Ovary (tissue), 9 donors: ENCODE measurements around the gene WASL. TPM values are rescaled to one million over a fixed set of nuclear protein-coding genes. Genes with fewer than 3 reads are reported as not detected.

ENCODE experiments used
- DNase-seq, 5 donors: peaks; one replicate each; pipeline ENCODE4 v3.0.0-alpha.2; 2019 to 2020
- H3K27ac ChIP-seq, 2 donors: fragments of 200-600 bp; one replicate each; pipeline versions ENCODE4 v1.5.1 to v1.8.0; 2019 to 2022
- H3K27me3 ChIP-seq: fragments of 200-600 bp; one replicate; pipeline ENCODE4 v1.8.0; 2022
- H3K36me3 ChIP-seq: fragments of 200-600 bp; sonication (generic); one replicate; pipeline ENCODE4 v1.5.1; 2019
- H3K4me1 ChIP-seq: one replicate; pipeline ENCODE4 v1.8.1; 2013; ENCODE audit warnings: mild to moderate bottlenecking, moderate library complexity; ENCODE audit not compliant: insufficient read depth
- H3K4me3 ChIP-seq: fragments of 200-600 bp; sonication (generic); one replicate; pipeline ENCODE4 v1.5.1; 2017
- H3K9me3 ChIP-seq, 2 donors: fragments of 200-600 bp in 1 of 2; sonication (generic) in 1 of 2; one replicate each; pipeline versions ENCODE4 v1.5.1 to v1.8.1; 2013 to 2019; ENCODE audit warnings: mild to moderate bottlenecking in 1 of 2, moderate library complexity in 1 of 2
- EP300 ChIP-seq: sonication (generic); formaldehyde crosslinking; IDR thresholded peaks from one replicate; pipeline ENCODE4 v1.6.1; 2017; ENCODE audit warnings: antibody characterized with exemption
- POLR2A ChIP-seq: fragments of 450-650 bp; IDR thresholded peaks from one replicate; pipeline ENCODE4 v1.6.1; 2017; ENCODE audit warnings: antibody characterized with exemption, mild to moderate bottlenecking, moderate library complexity
- WGBS, 3 donors: extraction: QIAGEN DNeasy Blood & Tissue Kit in 1 of 3; methylation state at CpG; one replicate each; pipeline versions ENCODE4 v1.1.5 to v1.1.7; 2013 to 2017; 5-methylcytosine and 5-hydroxymethylcytosine counted together
- intact Hi-C, 4 donors: fragments of 100-400 bp; cut with DNase I; formaldehyde crosslinking; loops; one replicate each; pipeline versions ENCODE4 v1.11.0 to v1.15.1; 2022 to 2023
- polyA plus RNA-seq, 2 donors: library from polyadenylated mRNA; stranded (reverse); fragments of 200-250 nt in 1 of 2; fragments of 350-450 nt in 1 of 2; fragmentation: Illumina TruSeq in 1 of 2; extraction: RNeasy Lipid Tissue Mini Kit (QIAGEN cat#74804) in 1 of 2; gene quantifications; one replicate each; pipeline ENCODE4 v1.2.3, GENCODE V29; 2013 to 2014
- total RNA-seq, 7 donors: library from RNA; depleted of rRNA in 2 of 7; stranded (reverse); fragments of >200 nt in 2 of 7; fragmentation: NEBNext Ultra II Directional in 3 of 7; extraction: Animal tissue kit (Norgen Biotek cat#: 25700) in 3 of 7; gene quantifications; one replicate each; pipeline versions ENCODE4 v1.1.0 to v1.2.4, GENCODE V29; 2016 to 2023
- TF ChIP-seq, protein P1 (sequence below), 3 donors: fragments of 450-650 bp in 2 of 3; fragments of 200-600 bp in 1 of 3; IDR thresholded peaks; one replicate each; pipeline versions ENCODE4 v1.5.1 to v1.8.0; 2016 to 2022; ENCODE audit warnings: antibody characterized with exemption in 3 of 3, mild to moderate bottlenecking in 1 of 3
- donor health status: DM: no; HTN: no; CAD: no; lungs with moderate emphysema.
- donor health status: DM: no; HTN: no; CAD: no.
- donor health status: Bipolar disorder and iron deficiency.
- donor health status: DM: yes; HTN: yes; CAD: no.
- donor health status: DM: no; HTN: no; CAD: no.
- donor health status: DM: yes; HTN: yes; CAD: no.

The WASL gene
- total and polyA plus RNA-seq, 9 donors = 29.1 to 71.5 (median 45.0) TPM

DNA sequence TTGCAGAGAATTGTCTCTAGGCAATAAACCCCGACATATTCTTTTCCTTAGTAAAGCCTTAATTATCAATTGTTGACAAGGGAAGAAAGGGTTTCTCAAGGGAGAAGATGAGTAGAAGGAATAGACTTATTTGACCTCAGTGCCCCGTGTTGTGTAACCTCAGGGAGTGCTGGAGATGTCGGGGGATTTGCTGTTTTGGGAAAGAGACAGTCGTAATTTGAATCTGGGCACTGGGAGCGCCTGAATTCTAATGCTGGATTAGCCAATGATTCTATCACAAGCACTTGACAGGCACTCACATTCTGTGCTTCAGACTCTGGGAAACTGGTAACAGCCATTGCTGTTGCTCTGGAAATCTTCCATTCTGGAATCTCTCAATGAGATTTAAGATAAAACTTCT, 106.9 kb downstream of the WASL start:
- no peaks in the 10 kb centered on the region for H3K36me3 ChIP-seq
- no peaks in the 10 kb centered on the region for H3K27me3 ChIP-seq
- intact Hi-C loops = no loop called here
- DNase-seq = no peak
- H3K4me1 ChIP-seq = peaks cover 10% of the 10 kb centered on the region
- H3K4me3 ChIP-seq = no peak overlapping the region
- no peaks in the 10 kb centered on the region for H3K9me3 ChIP-seq
- H3K27ac ChIP-seq = no peak overlapping the region
- TF ChIP-seq, protein P1, sequence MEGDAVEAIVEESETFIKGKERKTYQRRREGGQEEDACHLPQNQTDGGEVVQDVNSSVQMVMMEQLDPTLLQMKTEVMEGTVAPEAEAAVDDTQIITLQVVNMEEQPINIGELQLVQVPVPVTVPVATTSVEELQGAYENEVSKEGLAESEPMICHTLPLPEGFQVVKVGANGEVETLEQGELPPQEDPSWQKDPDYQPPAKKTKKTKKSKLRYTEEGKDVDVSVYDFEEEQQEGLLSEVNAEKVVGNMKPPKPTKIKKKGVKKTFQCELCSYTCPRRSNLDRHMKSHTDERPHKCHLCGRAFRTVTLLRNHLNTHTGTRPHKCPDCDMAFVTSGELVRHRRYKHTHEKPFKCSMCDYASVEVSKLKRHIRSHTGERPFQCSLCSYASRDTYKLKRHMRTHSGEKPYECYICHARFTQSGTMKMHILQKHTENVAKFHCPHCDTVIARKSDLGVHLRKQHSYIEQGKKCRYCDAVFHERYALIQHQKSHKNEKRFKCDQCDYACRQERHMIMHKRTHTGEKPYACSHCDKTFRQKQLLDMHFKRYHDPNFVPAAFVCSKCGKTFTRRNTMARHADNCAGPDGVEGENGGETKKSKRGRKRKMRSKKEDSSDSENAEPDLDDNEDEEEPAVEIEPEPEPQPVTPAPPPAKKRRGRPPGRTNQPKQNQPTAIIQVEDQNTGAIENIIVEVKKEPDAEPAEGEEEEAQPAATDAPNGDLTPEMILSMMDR (IDR thresholded peaks at IDR 0.05) = no peak
- no peak for TF ChIP-seq EP300
- no peak for TF ChIP-seq POLR2A
- WGBS, 3 donors = 87 to 92% (median 89%) methylated on average over 5 of the region's 5 CpGs

DNA sequence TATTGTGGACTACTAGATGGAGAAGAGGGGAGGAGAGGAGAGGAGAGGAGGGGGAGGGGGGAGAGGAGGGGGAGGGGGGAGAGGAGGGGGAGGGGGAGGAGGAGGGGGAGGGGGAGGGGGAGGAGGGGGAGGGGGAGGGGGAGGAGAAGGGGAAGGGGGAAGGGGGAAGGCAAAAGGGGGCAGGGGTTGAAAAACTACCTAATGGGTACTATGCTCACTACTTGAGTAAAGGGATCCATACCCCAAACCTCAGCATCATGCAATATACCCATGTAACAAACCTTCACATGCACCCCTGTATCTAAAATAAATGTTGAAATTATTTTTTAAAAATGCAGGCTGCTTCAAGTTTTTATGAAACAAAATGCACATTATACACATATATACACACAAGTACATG, 108.2 kb downstream of the WASL start:
- Histone ChIP-seq H3K4me3 (no peak overlapping the region), H3K27me3 (no peaks in the 10 kb centered on the region), H3K9me3 (no peaks in the 10 kb centered on the region), H3K36me3 (no peaks in the 10 kb centered on the region), H3K27ac (no peak overlapping the region), H3K4me1 (peaks cover 8% of the 10 kb centered on the region)
- no peak for DNase-seq
- TF ChIP-seq EP300 (no peak), POLR2A (no peak)
- TF ChIP-seq, protein P1 (IDR thresholded peaks at IDR 0.05) = no peak
- intact Hi-C loops = no loop called here

DNA sequence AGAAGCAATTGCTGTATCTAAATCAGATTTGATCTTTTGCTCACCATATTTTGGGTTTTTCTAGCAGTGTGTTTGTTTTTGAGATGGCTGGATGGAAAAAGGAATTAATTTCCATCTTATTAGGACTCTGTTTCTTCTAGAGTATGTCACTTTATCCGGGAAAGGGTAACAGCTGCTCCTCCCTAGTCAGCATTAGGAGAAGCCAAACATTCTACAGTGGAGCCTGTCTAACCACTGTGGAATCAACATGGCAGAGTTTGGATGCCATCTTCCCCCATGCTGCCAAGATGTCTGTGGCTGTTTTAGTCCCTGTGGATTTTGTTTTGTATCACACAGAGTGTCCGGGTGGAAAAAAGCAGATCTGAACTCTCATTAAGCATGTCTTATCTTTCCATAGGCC, 109.2 kb downstream of the WASL start:
- intact Hi-C loops = no loop called here
- TF ChIP-seq POLR2A (no peak), EP300 (no peak)
- TF ChIP-seq, protein P1 (IDR thresholded peaks at IDR 0.05) = no peak
- no peaks in the 10 kb centered on the region for H3K36me3 ChIP-seq

DNA sequence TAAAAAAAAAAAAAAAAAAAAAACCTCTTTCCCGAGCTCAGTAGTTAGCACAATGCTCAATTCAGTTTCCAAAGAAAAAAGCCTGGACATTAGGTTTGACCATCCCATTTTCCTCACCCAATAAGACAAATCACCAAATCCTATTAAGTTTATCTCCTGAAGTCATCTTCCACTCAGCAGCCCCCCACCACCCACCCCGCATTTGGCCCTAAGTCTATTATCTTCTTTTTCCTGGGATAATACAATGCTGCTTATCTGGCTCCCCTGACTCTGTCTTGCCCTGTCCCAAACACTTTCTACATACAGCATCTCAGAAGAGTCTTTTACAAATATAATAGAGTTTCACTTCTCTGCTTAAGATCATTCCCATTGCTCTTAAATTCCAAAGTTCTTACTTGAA, 110.9 kb downstream of the WASL start:
- intact Hi-C loops = no loop called here
- H3K36me3 ChIP-seq = no peaks in the 10 kb centered on the region
- WGBS, 3 donors = 90 to 96% (median 91%) methylated on average over 2 of the region's 2 CpGs
- no peak overlapping the region for H3K27ac ChIP-seq
- no peaks in the 10 kb centered on the region for H3K4me1 ChIP-seq
- H3K27me3 ChIP-seq = no peaks in the 10 kb centered on the region
- H3K4me3 ChIP-seq = no peak overlapping the region
- no peaks in the 10 kb centered on the region for H3K9me3 ChIP-seq
- DNase-seq = no peak
- TF ChIP-seq EP300 (no peak), POLR2A (no peak)
- TF ChIP-seq, protein P1 (IDR thresholded peaks at IDR 0.05) = no peak

More for the DNA sequence above, 109.2 kb downstream of the WASL start:
- 80 to 85% (median 82%) methylated on average over 2 of the region's 2 CpGs for WGBS, 3 donors
- H3K27ac ChIP-seq = no peak overlapping the region
- H3K9me3 ChIP-seq = no peaks in the 10 kb centered on the region
- no peaks in the 10 kb centered on the region for H3K27me3 ChIP-seq
- H3K4me1 ChIP-seq = peaks cover 5% of the 10 kb centered on the region
- no peak overlapping the region for H3K4me3 ChIP-seq
- DNase-seq = no peak

DNA sequence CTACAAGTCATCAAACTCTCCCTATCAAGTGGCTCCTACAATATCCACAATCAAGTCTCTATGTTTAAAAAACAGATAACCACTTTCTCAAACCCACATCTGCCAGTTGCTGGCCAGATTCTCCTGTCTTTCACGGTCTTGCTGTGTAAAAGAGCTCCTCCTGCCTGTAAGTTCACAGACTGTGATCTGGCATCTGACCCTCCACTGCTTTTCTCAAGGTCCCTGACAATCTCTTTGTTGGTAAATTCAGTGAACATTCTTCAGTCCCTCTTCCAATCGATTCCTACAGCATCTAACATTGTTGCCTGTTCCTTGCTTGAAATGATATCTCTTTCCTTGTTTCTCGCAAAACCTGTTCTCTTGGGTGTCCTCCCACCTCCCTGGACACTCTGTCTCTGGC, 111.6 kb downstream of the WASL start:
- intact Hi-C loops = no loop called here

More for the DNA sequence above, 111.6 kb downstream of the WASL start:
- no peak overlapping the region for H3K27ac ChIP-seq
- H3K36me3 ChIP-seq = no peaks in the 10 kb centered on the region
- TF ChIP-seq POLR2A = no peak
- TF ChIP-seq, protein P1 (IDR thresholded peaks at IDR 0.05) = no peak
- no peak for TF ChIP-seq EP300
- H3K27me3 ChIP-seq = no peaks in the 10 kb centered on the region
- H3K9me3 ChIP-seq = no peaks in the 10 kb centered on the region
- DNase-seq = no peak
- WGBS, 3 donors = 47 to 52% (median 47%) methylated on average over 3 of the region's 3 CpGs
- H3K4me1 ChIP-seq = no peaks in the 10 kb centered on the region
- H3K4me3 ChIP-seq = no peak overlapping the region
